ENCODE measurements around the gene ODF2. TPM values are rescaled to one million over a fixed set of nuclear protein-coding genes. Genes with fewer than 3 reads are reported as not detected.
A peak's percentile ranks its signal among the peaks of the same experiment; 100 is the strongest.
"Not testable (repeated sequence)": the region's sequence is repeated elsewhere in the genome, so short reads cannot be mapped to it uniquely, and the experiment has no call there.

The ODF2 gene
- total RNA-seq, 1 donor from 2014 or later = 36.9 TPM

GRCh38 chr9:128423356-128423755, 32.5 kb upstream of the ODF2 start:
- DNase-seq (ENCODE audit: extremely low read depth, low read depth, low spot score) = not testable (repeated sequence)

GRCh38 chr9:128424268-128424780, 31.5 kb upstream of the ODF2 start:
- DNase-seq (ENCODE audit: extremely low read depth, low read depth, low spot score) = no peak

- peak; percentile 16 for DNase-seq (ENCODE audit: extremely low read depth, low read depth, low spot score)
These were observed 26.9 kb upstream of the ODF2 start for GRCh38 chr9:128428644-128429512.

GRCh38 chr9:128429513-128430086, 26.2 kb upstream of the ODF2 start:
- no peak for DNase-seq (ENCODE audit: extremely low read depth, low read depth, low spot score)

- no peak for DNase-seq (ENCODE audit: extremely low read depth, low read depth, low spot score)
These were observed 24.6 kb upstream of the ODF2 start for GRCh38 chr9:128431207-128431606.

GRCh38 chr9:128434340-128434739, 21.5 kb upstream of the ODF2 start:
- DNase-seq (ENCODE audit: extremely low read depth, low read depth, low spot score) = no peak

- DNase-seq (ENCODE audit: extremely low read depth, low read depth, low spot score) = no peak
These were observed 20.2 kb upstream of the ODF2 start for GRCh38 chr9:128435611-128436010.

GRCh38 chr9:128438343-128439109, 17.3 kb upstream of the ODF2 start:
- peak; percentile 39 for DNase-seq (ENCODE audit: extremely low read depth, low read depth, low spot score)

GRCh38 chr9:128439273-128439672, 16.5 kb upstream of the ODF2 start:
- no peak for DNase-seq (ENCODE audit: extremely low read depth, low read depth, low spot score)

GRCh38 chr9:128442150-128442549, 13.7 kb upstream of the ODF2 start:
- DNase-seq (ENCODE audit: extremely low read depth, low read depth, low spot score) = no peak

- not testable (repeated sequence) for DNase-seq (ENCODE audit: extremely low read depth, low read depth, low spot score)
These were observed 9.3 kb upstream of the ODF2 start for GRCh38 chr9:128446505-128446904.

GRCh38 chr9:128448746-128449145, 7.1 kb upstream of the ODF2 start:
- DNase-seq (ENCODE audit: extremely low read depth, low read depth, low spot score) = no peak

- no peak for DNase-seq (ENCODE audit: extremely low read depth, low read depth, low spot score)
These were observed 815 bp upstream of the ODF2 start for GRCh38 chr9:128454991-128455390.

- DNase-seq (ENCODE audit: extremely low read depth, low read depth, low spot score) = no peak
These were observed 831 bp downstream of the ODF2 start for GRCh38 chr9:128456613-128457061.

- no peak for DNase-seq (ENCODE audit: extremely low read depth, low read depth, low spot score)
These were observed 1.4 kb downstream of the ODF2 start for GRCh38 chr9:128457207-128457606.

- no peak for DNase-seq (ENCODE audit: extremely low read depth, low read depth, low spot score)
These were observed 3.2 kb downstream of the ODF2 start for GRCh38 chr9:128459011-128459410.

GRCh38 chr9:128469070-128469469, 13.3 kb downstream of the ODF2 start:
- DNase-seq (ENCODE audit: extremely low read depth, low read depth, low spot score) = no peak

- no peak for DNase-seq (ENCODE audit: extremely low read depth, low read depth, low spot score)
These were observed 14.8 kb downstream of the ODF2 start for GRCh38 chr9:128470560-128470959.

- DNase-seq (ENCODE audit: extremely low read depth, low read depth, low spot score) = no peak
These were observed 17.3 kb downstream of the ODF2 start for GRCh38 chr9:128473104-128473503.

GRCh38 chr9:128475867-128476266, 20.1 kb downstream of the ODF2 start:
- DNase-seq (ENCODE audit: extremely low read depth, low read depth, low spot score) = no peak

GRCh38 chr9:128479262-128479661, 23.5 kb downstream of the ODF2 start:
- DNase-seq (ENCODE audit: extremely low read depth, low read depth, low spot score) = no peak
